GM12878 (cell line): ENCODE measurements around the gene COL20A1. TPM values are rescaled to one million over a fixed set of nuclear protein-coding genes. Genes with fewer than 3 reads are reported as not detected.

Experiments
- ATAC-seq: fragments of 200-7000 bp; cut with Tn5 transposase; 3 replicates; pipeline ENCODE4 v1.9.1; 2020; ENCODE audit warnings: mild to moderate bottlenecking, moderate library complexity
- BruUV-seq: library from RNA; stranded (reverse); fragments of 400-500 nt; replicated peaks from 2 replicates; lab custom pipeline; 2021; lab: Mats Ljungman, UMichigan
- CTCF ChIA-PET: fragments of 300-600 bp; sonication (Branson Sonifier 250); formaldehyde crosslinking; extraction: SDS; loops from one replicate; lab custom pipeline; 2021; ENCODE audit warnings: inconsistent platforms; lab: Yijun Ruan, JAX
- POLR2A ChIA-PET: fragments of 350-600 bp; formaldehyde crosslinking; extraction: SDS; loops from one replicate; lab custom pipeline; 2021; ENCODE audit warnings: inconsistent platforms; lab: Charles Lee
- RAD21 ChIA-PET: fragments of 300-600 bp; sonication (Branson Sonifier 250); formaldehyde crosslinking; loops from one replicate; lab custom pipeline; 2023; ENCODE audit warnings: antibody characterized with exemption; ENCODE audit not compliant: unreplicated experiment; lab: Charles Lee
- SMC1A ChIA-PET: fragments of 300-600 bp; sonication (Branson Sonifier 250); formaldehyde crosslinking; loops from one replicate; lab custom pipeline; 2023; ENCODE audit not compliant: unreplicated experiment, uncharacterized antibody; lab: Charles Lee
- DNase-seq: peaks from one replicate; pipeline ENCODE4 v3.0.0-alpha.2; 2011; ENCODE audit warnings: low read depth, low spot score
- FAIRE-seq: peaks from 3 replicates; lab custom pipeline; 2011; peaks lifted over from hg19 to GRCh38; lab: Jason Lieb, UNC
- H2AFZ ChIP-seq: 2 replicates; pipeline ENCODE4 v1.6.0; 2011; ENCODE audit warnings: low read depth, low read length, control low read depth; ENCODE audit not compliant: control insufficient read depth
- H3K27ac ChIP-seq: 2 replicates; pipeline ENCODE4 v1.5.1; 2011; ENCODE audit warnings: control low read depth; ENCODE audit not compliant: control insufficient read depth, insufficient read depth
- H3K27me3 ChIP-seq, 2 experiments: replicated peaks in 1 of 2; 2 replicates each; pipeline versions ENCODE4 v1.6.0 to v1.6.1; 2011; ENCODE audit warnings: low read length in 1 of 2; ENCODE audit not compliant: control insufficient read depth in 2 of 2, insufficient read depth in 2 of 2
- H3K36me3 ChIP-seq, 2 experiments: 2 replicates each; pipeline ENCODE4 v1.5.1; 2011; ENCODE audit warnings: low read length in 1 of 2; ENCODE audit not compliant: control insufficient read depth in 2 of 2, insufficient read depth in 2 of 2
- H3K4me1 ChIP-seq: 2 replicates; pipeline ENCODE4 v1.6.1; 2011; ENCODE audit warnings: mild to moderate bottlenecking, low read length, moderate library complexity, mixed read lengths; ENCODE audit not compliant: control insufficient read depth, insufficient read depth
- H3K4me2 ChIP-seq: 2 replicates; pipeline ENCODE4 v1.6.0; 2011; ENCODE audit warnings: control low read depth; ENCODE audit not compliant: control insufficient read depth, insufficient read depth
- H3K4me3 ChIP-seq: fragments of 200-600 bp; sonication (generic); 2 replicates; pipeline ENCODE4 v1.5.1; 2016
- H3K79me2 ChIP-seq: 2 replicates; pipeline ENCODE4 v1.6.0; 2011; ENCODE audit warnings: low read length; ENCODE audit not compliant: control insufficient read depth, insufficient read depth
- H3K9ac ChIP-seq: 2 replicates; pipeline ENCODE4 v1.8.0; 2011; ENCODE audit warnings: low read length, control low read depth, mixed read lengths; ENCODE audit not compliant: control insufficient read depth, insufficient read depth
- H3K9me3 ChIP-seq: replicated peaks from 3 replicates; pipeline ENCODE4 v1.5.1; 2011; ENCODE audit warnings: mild to moderate bottlenecking, low read length; ENCODE audit not compliant: control insufficient read depth, insufficient read depth
- H4K20me1 ChIP-seq: 2 replicates; pipeline ENCODE4 v1.6.0; 2011; ENCODE audit not compliant: control insufficient read depth, insufficient read depth
- BCL11A ChIP-seq: IDR thresholded peaks from 2 replicates; pipeline ENCODE4 v1.6.1; 2011; ENCODE audit warnings: low read depth, low read length
- CBX3 ChIP-seq: fragments of 200-600 bp; sonication (generic); IDR thresholded peaks from 2 replicates; pipeline ENCODE4 v1.6.1; 2016; ENCODE audit warnings: low read depth, borderline replicate concordance
- CREM ChIP-seq: IDR thresholded peaks from 2 replicates; pipeline ENCODE4 v1.6.1; 2014; ENCODE audit warnings: antibody characterized with exemption, low read depth
- HCFC1 ChIP-seq: fragments of 150-350 bp; IDR thresholded peaks from 2 replicates; pipeline ENCODE4 v1.6.1; 2014; ENCODE audit warnings: low read length
- KAT2A ChIP-seq: conservative IDR thresholded peaks from 2 replicates; pipeline ENCODE4 v1.6.1; 2011; ENCODE audit warnings: low read depth, low read length; ENCODE audit not compliant: control insufficient read depth
- LARP7 ChIP-seq: fragments of 450-650 bp; IDR thresholded peaks from 2 replicates; pipeline ENCODE4 v1.6.1; 2017; ENCODE audit warnings: mild to moderate bottlenecking
- PAX5 ChIP-seq: IDR thresholded peaks from 2 replicates; pipeline ENCODE4 v1.6.1; 2011; ENCODE audit warnings: low read depth, low read length, borderline replicate concordance
- PML ChIP-seq: IDR thresholded peaks from 2 replicates; pipeline ENCODE4 v1.6.1; 2012; ENCODE audit warnings: low read length, inconsistent platforms
- RFX5 ChIP-seq: IDR thresholded peaks from 2 replicates; pipeline ENCODE4 v1.6.1; 2011; ENCODE audit warnings: low read depth, low read length, improper control_type of control experiment
- SREBF2 ChIP-seq: IDR thresholded peaks from 2 replicates; pipeline ENCODE4 v1.6.1; 2012; ENCODE audit warnings: mild to moderate bottlenecking, low read length
- TAF1 ChIP-seq: IDR thresholded peaks from 2 replicates; pipeline ENCODE4 v1.6.1; 2011; ENCODE audit warnings: mild to moderate bottlenecking, low read depth, low read length, borderline replicate concordance
- WRNIP1 ChIP-seq: IDR thresholded peaks from 2 replicates; pipeline ENCODE4 v1.6.1; 2011; ENCODE audit warnings: low read depth, low read length, improper control_type of control experiment, borderline replicate concordance
- WGBS: methylation state at CpG from one replicate; pipeline ENCODE4 v1.1.6; 2016; ENCODE audit warnings: low lambda C conversion rate; ENCODE audit not compliant: insufficient replicate concordance, insufficient coverage; ENCODE audit errors: missing lambda C conversion rate; 5-methylcytosine and 5-hydroxymethylcytosine counted together
- in situ Hi-C: fragments of 300-500 bp; cut with MboI; formaldehyde crosslinking; loops from 9 replicates; pipeline ENCODE4 v1.14.3; 2018; ENCODE audit warnings: mixed read lengths
- intact Hi-C: fragments of 100-400 bp; cut with micrococcal nuclease; formaldehyde crosslinking; loops from one replicate; pipeline ENCODE4 v1.14.2; 2022; ENCODE audit not compliant: unreplicated experiment
- polyA plus RNA-seq, 11 experiments: library from polyadenylated mRNA; depleted of rRNA in 4 of 11; unstranded in 6 of 11; stranded (reverse) in 5 of 11; fragments of >200 nt; fragmentation: Nextera tagmentation in 4 of 11; fragmentation: Illumina TruSeq in 1 of 11; extraction: Ambion mirVana in 4 of 11; extraction: Trizol in 1 of 11; gene quantifications; 1 replicate in 1 of 11; 2 replicates in 10 of 11; pipeline versions ENCODE4 v1.2.1 to v1.2.3, GENCODE V29; 2011 to 2016; ENCODE audit warnings: inconsistent platforms in 2 of 11, missing spikeins in 2 of 11, low read depth in 1 of 11
- total RNA-seq, 4 experiments: library from RNA; depleted of rRNA in 3 of 4; stranded (reverse); fragments of >200 nt in 3 of 4; fragmentation: Illumina TruSeq in 1 of 4; extraction: Trizol in 1 of 4; gene quantifications; 2 replicates each; pipeline versions ENCODE4 v1.2.1 to v1.2.3, GENCODE V29; 2013 to 2021
- TF ChIP-seq, protein P1 (sequence below): fragments of 450-650 bp; IDR thresholded peaks from 2 replicates; pipeline ENCODE4 v1.6.1; 2018; ENCODE audit warnings: mild to moderate bottlenecking, low read depth, moderate library complexity; ENCODE audit not compliant: partially characterized antibody
- TF ChIP-seq, protein P2 (sequence below): IDR thresholded peaks from 2 replicates; pipeline ENCODE4 v1.6.1; 2012; ENCODE audit warnings: low read length, inconsistent platforms
- TF ChIP-seq, protein P3 (sequence below): fragments of 450-650 bp; IDR thresholded peaks from 2 replicates; pipeline ENCODE4 v1.6.1; 2017; ENCODE audit warnings: mild to moderate bottlenecking, moderate library complexity

Gene COL20A1
- total and polyA plus RNA-seq, 10 of the 15 experiments (the other 5 are each of a cell fraction or from before 2014, with no cell fraction given) = not detected

DNA sequence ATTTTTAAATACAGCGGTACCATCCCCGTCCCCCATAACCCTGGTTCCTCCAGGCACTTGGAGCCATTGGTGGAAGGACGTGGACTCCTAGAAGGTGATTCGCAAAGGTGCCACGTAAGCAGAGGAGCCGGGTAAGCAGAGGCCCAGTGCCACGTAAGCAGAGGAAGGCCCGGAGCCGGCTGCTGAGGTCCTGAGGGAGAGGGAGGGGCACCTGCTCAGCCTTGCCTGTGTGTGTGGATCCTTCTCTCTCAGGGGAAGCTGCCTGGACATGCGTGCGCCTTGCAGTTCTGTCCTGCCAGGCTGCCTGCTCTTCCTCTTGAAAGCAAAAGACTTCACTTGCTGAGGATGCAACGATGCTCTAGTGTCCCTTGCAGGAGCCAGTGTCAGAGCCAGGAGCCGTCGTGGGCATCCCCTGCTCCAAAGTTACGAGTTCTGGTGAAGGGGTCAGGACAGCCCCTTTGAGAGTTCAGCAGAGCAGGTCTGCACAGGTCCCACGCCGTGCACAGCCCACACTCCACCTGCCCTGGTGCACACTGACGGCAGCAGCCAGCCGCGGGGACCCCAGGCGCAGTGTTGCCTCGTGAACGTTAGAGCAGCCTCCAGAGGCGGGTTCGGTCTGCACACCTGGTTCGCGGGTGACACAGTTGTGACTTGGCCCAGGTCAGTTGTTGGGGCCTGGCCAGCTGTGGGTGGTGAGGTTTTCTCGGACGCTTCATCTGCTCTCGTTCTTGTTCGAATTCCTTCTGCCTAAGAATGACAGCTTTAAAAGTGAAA lies 36.9 kb upstream of the COL20A1 start (continued):
- TF ChIP-seq, protein P1, sequence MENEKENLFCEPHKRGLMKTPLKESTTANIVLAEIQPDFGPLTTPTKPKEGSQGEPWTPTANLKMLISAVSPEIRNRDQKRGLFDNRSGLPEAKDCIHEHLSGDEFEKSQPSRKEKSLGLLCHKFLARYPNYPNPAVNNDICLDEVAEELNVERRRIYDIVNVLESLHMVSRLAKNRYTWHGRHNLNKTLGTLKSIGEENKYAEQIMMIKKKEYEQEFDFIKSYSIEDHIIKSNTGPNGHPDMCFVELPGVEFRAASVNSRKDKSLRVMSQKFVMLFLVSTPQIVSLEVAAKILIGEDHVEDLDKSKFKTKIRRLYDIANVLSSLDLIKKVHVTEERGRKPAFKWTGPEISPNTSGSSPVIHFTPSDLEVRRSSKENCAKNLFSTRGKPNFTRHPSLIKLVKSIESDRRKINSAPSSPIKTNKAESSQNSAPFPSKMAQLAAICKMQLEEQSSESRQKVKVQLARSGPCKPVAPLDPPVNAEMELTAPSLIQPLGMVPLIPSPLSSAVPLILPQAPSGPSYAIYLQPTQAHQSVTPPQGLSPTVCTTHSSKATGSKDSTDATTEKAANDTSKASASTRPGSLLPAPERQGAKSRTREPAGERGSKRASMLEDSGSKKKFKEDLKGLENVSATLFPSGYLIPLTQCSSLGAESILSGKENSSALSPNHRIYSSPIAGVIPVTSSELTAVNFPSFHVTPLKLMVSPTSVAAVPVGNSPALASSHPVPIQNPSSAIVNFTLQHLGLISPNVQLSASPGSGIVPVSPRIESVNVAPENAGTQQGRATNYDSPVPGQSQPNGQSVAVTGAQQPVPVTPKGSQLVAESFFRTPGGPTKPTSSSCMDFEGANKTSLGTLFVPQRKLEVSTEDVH = no peak
- TF ChIP-seq WRNIP1 (no peak), TAF1 (no peak), CBX3 (no peak), PML (no peak)
- TF ChIP-seq, all 136 proteins: peak for 0

DNA sequence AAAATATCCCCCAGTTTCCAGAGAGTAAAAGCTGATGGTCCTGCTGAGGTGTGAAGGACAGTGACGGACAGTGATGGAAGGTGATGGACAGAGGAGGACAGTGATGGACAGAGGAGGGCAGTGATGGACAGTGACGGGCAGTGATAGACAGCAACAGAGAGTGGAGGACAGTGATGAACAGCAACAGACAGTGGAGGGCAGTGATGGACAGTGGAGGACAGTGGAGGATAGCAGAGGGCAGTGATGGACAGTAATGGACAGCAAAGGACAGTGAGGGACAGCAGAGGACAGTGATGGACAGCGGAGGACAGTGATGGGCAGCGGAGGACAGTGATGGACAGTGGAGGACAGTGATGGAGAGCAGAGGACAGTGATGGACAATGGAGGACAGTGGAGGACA lies 36.0 kb upstream of the COL20A1 start:
- no TSS peak for BruUV-seq
- H3K36me3 ChIP-seq = no peaks in the 10 kb centered on the region
- WGBS = 25% methylated on average over 4 of the region's 4 CpGs
- TF ChIP-seq HCFC1 = no peak
- TF ChIP-seq, protein P2, sequence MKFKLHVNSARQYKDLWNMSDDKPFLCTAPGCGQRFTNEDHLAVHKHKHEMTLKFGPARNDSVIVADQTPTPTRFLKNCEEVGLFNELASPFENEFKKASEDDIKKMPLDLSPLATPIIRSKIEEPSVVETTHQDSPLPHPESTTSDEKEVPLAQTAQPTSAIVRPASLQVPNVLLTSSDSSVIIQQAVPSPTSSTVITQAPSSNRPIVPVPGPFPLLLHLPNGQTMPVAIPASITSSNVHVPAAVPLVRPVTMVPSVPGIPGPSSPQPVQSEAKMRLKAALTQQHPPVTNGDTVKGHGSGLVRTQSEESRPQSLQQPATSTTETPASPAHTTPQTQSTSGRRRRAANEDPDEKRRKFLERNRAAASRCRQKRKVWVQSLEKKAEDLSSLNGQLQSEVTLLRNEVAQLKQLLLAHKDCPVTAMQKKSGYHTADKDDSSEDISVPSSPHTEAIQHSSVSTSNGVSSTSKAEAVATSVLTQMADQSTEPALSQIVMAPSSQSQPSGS = no peak
- no peak for TF ChIP-seq LARP7
- TF ChIP-seq BCL11A = no peak
- no peak for TF ChIP-seq WRNIP1
- TF ChIP-seq, protein P3, sequence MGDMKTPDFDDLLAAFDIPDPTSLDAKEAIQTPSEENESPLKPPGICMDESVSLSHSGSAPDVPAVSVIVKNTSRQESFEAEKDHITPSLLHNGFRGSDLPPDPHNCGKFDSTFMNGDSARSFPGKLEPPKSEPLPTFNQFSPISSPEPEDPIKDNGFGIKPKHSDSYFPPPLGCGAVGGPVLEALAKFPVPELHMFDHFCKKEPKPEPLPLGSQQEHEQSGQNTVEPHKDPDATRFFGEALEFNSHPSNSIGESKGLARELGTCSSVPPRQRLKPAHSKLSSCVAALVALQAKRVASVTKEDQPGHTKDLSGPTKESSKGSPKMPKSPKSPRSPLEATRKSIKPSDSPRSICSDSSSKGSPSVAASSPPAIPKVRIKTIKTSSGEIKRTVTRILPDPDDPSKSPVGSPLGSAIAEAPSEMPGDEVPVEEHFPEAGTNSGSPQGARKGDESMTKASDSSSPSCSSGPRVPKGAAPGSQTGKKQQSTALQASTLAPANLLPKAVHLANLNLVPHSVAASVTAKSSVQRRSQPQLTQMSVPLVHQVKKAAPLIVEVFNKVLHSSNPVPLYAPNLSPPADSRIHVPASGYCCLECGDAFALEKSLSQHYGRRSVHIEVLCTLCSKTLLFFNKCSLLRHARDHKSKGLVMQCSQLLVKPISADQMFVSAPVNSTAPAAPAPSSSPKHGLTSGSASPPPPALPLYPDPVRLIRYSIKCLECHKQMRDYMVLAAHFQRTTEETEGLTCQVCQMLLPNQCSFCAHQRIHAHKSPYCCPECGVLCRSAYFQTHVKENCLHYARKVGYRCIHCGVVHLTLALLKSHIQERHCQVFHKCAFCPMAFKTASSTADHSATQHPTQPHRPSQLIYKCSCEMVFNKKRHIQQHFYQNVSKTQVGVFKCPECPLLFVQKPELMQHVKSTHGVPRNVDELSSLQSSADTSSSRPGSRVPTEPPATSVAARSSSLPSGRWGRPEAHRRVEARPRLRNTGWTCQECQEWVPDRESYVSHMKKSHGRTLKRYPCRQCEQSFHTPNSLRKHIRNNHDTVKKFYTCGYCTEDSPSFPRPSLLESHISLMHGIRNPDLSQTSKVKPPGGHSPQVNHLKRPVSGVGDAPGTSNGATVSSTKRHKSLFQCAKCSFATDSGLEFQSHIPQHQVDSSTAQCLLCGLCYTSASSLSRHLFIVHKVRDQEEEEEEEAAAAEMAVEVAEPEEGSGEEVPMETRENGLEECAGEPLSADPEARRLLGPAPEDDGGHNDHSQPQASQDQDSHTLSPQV = no peak
- TF ChIP-seq SREBF2 = no peak
- no peak for TF ChIP-seq CREM
- no peak for TF ChIP-seq KAT2A
- no peak for TF ChIP-seq RFX5
- TF ChIP-seq PAX5 = no peak

More for the DNA sequence above, 36.0 kb upstream of the COL20A1 start:
- ChIA-PET POLR2A (no interaction called here), SMC1A (no interaction called here), CTCF (no interaction called here), RAD21 (no interaction called here)
- Histone ChIP-seq H3K79me2 (no peaks in the 10 kb centered on the region), H3K9me3 (no peaks in the 10 kb centered on the region), H4K20me1 (no peaks in the 10 kb centered on the region), H3K27me3 (peaks cover 0 to 15% of the 10 kb centered on the region in 2 experiments), H2AFZ (no peak overlapping the region), H3K4me3 (no peak overlapping the region), H3K4me2 (no peak overlapping the region), H3K27ac (no peak overlapping the region), H3K9ac (no peak overlapping the region), H3K4me1 (no peaks in the 10 kb centered on the region)
- no peak for DNase-seq
- no peak for ATAC-seq
- intact Hi-C loops (no loop called here), in situ Hi-C loops (no loop called here)
- FAIRE-seq = no peak
